Measurements from ENCODE around the gene APOBR. TPM values are rescaled to one million over a fixed set of nuclear protein-coding genes. Genes with fewer than 3 reads are reported as not detected.
A peak's percentile ranks its signal among the peaks of the same experiment; 100 is the strongest.

Gene APOBR
- total RNA-seq, 1 experiment from 2014 or later = 0.09 TPM

- no peak for TF ChIP-seq CTCF (IDR thresholded peaks at IDR 0.05; ENCODE audit: unreplicated experiment)
- CTCF ChIA-PET = no interaction called here
- POLR2A ChIA-PET = no interaction called here
- Mint-ChIP-seq H3K4me3 (ENCODE audit: unreplicated experiment) (no peak overlapping the region), H3K27ac (ENCODE audit: low read depth, unreplicated experiment) (no peak overlapping the region), H3K4me1 (ENCODE audit: insufficient read depth, unreplicated experiment) (no peaks in the 10 kb centered on the region), H3K36me3 (ENCODE audit: insufficient read depth, unreplicated experiment) (peaks cover 51% of the 10 kb centered on the region), H3K27me3 (ENCODE audit: insufficient read depth, unreplicated experiment) (no peaks in the 10 kb centered on the region), H3K9me3 (ENCODE audit: unreplicated experiment) (no peaks in the 10 kb centered on the region)
- intact Hi-C loops (cut with micrococcal nuclease) = no loop called here
- DNase-seq (ENCODE audit: unreplicated experiment) = no peak
- no TSS peak for BruUV-seq (replicated peaks)
Observed at GRCh38 chr16:28486266-28486665, 8.2 kb upstream of the APOBR start.

GRCh38 chr16:28491230-28491969 is 3.0 kb upstream of the APOBR start:
- Mint-ChIP-seq H3K4me1 (ENCODE audit: insufficient read depth, unreplicated experiment) (no peaks in the 10 kb centered on the region), H3K36me3 (ENCODE audit: insufficient read depth, unreplicated experiment) (peaks cover 26% of the 10 kb centered on the region), H3K4me3 (ENCODE audit: unreplicated experiment) (peak overlapping the region; percentile 91), H3K27ac (ENCODE audit: low read depth, unreplicated experiment) (peak overlapping the region; percentile 100), H3K9me3 (ENCODE audit: unreplicated experiment) (no peaks in the 10 kb centered on the region), H3K27me3 (ENCODE audit: insufficient read depth, unreplicated experiment) (peaks cover 9% of the 10 kb centered on the region)
- ChIA-PET CTCF (interaction anchor here (0.6 to 1.6 kb wide), 9 partner anchors 9 to 461 kb away, joined by 3 to 6 read pairs (median 3); no protein-coding TSS in a partner anchor), POLR2A (interaction anchor here (0.7 to 3.7 kb wide), 9 partner anchors 30 to 483 kb away, joined by 3 to 53 read pairs (median 9); partner anchors contain the start of genes NUPR1 and SPNS1)
- peak; percentile 70 for DNase-seq (ENCODE audit: unreplicated experiment)
- intact Hi-C loops (cut with micrococcal nuclease) = no loop called here
- TSS peak; percentile 54 for BruUV-seq (replicated peaks)
- no peak for TF ChIP-seq CTCF (IDR thresholded peaks at IDR 0.05; ENCODE audit: unreplicated experiment)

GRCh38 chr16:28491970-28492474 is 2.4 kb upstream of the APOBR start, which contains the start of gene CLN3:
TSS of gene CLN3 (minus strand) at chr16:28492074. CDS start at chr16:28491759, 315 bp downstream.
- Mint-ChIP-seq H3K4me3 (ENCODE audit: unreplicated experiment) (peak within 1 kb of the TSS; percentile 91), H3K36me3 (ENCODE audit: insufficient read depth, unreplicated experiment) (peaks cover 22% of the 10 kb centered on the region), H3K27ac (ENCODE audit: low read depth, unreplicated experiment) (peak within 1 kb of the TSS; percentile 100), H3K4me1 (ENCODE audit: insufficient read depth, unreplicated experiment) (no peaks in the 10 kb centered on the region), H3K27me3 (ENCODE audit: insufficient read depth, unreplicated experiment) (peaks cover 13% of the 10 kb centered on the region), H3K9me3 (ENCODE audit: unreplicated experiment) (no peaks in the 10 kb centered on the region)
- POLR2A ChIA-PET = interaction anchor here (1.0 to 3.7 kb wide), 7 partner anchors 24 to 482 kb away, joined by 3 to 53 read pairs (median 9); partner anchors contain the start of genes NUPR1 and SPNS1
- DNase-seq (ENCODE audit: unreplicated experiment) = peak; percentile 94
- intact Hi-C loops (cut with micrococcal nuclease) = no loop called here
- TF ChIP-seq CTCF (IDR thresholded peaks at IDR 0.05; ENCODE audit: unreplicated experiment) = no peak
- CTCF ChIA-PET = interaction anchor here (0.6 to 1.6 kb wide), 5 partner anchors 18 to 58 kb away, joined by 3 to 5 read pairs (median 4); no protein-coding TSS in a partner anchor
- TSS peak; percentile 98 for BruUV-seq (replicated peaks)

GRCh38 chr16:28492511-28492910 is 1.9 kb upstream of the APOBR start:
- H3K4me1 Mint-ChIP-seq (ENCODE audit: insufficient read depth, unreplicated experiment) = no peaks in the 10 kb centered on the region
- DNase-seq (ENCODE audit: unreplicated experiment) = no peak
- POLR2A ChIA-PET = interaction anchor here (1.0 to 3.7 kb wide), 5 partner anchors 24 to 47 kb away, joined by 3 to 53 read pairs (median 9); partner anchors contain the start of gene NUPR1
- no peak for TF ChIP-seq CTCF (IDR thresholded peaks at IDR 0.05; ENCODE audit: unreplicated experiment)
- peak overlapping the region; percentile 100 for H3K27ac Mint-ChIP-seq (ENCODE audit: low read depth, unreplicated experiment)
- intact Hi-C loops (cut with micrococcal nuclease) = no loop called here
- CTCF ChIA-PET = interaction anchor here (0.9 to 1.6 kb wide), 3 partner anchors 42 to 57 kb away, joined by 4 to 5 read pairs (median 4); no protein-coding TSS in a partner anchor
- no peaks in the 10 kb centered on the region for H3K9me3 Mint-ChIP-seq (ENCODE audit: unreplicated experiment)
- H3K36me3 Mint-ChIP-seq (ENCODE audit: insufficient read depth, unreplicated experiment) = peaks cover 17% of the 10 kb centered on the region
- H3K4me3 Mint-ChIP-seq (ENCODE audit: unreplicated experiment) = peak overlapping the region; percentile 91
- H3K27me3 Mint-ChIP-seq (ENCODE audit: insufficient read depth, unreplicated experiment) = peaks cover 13% of the 10 kb centered on the region
- BruUV-seq (replicated peaks) = no TSS peak
